AG10803 (cell line): ENCODE data around the gene TIMM44.

Source experiments
- DNase-seq: peaks from one replicate; pipeline ENCODE4 v3.0.0; 2010; ENCODE audit warnings: low read depth
- H3K4me3 ChIP-seq: 2 replicates; pipeline ENCODE4 v1.5.1; 2011; ENCODE audit warnings: mild to moderate bottlenecking, low read length, control low read depth
- TF ChIP-seq, protein P1 (sequence below): conservative IDR thresholded peaks from 2 replicates; pipeline ENCODE4 v1.5.1; 2011; ENCODE audit warnings: mild to moderate bottlenecking, low read length, control low read depth, inconsistent platforms

Gene TIMM44, protein sequence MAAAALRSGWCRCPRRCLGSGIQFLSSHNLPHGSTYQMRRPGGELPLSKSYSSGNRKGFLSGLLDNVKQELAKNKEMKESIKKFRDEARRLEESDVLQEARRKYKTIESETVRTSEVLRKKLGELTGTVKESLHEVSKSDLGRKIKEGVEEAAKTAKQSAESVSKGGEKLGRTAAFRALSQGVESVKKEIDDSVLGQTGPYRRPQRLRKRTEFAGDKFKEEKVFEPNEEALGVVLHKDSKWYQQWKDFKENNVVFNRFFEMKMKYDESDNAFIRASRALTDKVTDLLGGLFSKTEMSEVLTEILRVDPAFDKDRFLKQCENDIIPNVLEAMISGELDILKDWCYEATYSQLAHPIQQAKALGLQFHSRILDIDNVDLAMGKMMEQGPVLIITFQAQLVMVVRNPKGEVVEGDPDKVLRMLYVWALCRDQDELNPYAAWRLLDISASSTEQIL

DNA sequence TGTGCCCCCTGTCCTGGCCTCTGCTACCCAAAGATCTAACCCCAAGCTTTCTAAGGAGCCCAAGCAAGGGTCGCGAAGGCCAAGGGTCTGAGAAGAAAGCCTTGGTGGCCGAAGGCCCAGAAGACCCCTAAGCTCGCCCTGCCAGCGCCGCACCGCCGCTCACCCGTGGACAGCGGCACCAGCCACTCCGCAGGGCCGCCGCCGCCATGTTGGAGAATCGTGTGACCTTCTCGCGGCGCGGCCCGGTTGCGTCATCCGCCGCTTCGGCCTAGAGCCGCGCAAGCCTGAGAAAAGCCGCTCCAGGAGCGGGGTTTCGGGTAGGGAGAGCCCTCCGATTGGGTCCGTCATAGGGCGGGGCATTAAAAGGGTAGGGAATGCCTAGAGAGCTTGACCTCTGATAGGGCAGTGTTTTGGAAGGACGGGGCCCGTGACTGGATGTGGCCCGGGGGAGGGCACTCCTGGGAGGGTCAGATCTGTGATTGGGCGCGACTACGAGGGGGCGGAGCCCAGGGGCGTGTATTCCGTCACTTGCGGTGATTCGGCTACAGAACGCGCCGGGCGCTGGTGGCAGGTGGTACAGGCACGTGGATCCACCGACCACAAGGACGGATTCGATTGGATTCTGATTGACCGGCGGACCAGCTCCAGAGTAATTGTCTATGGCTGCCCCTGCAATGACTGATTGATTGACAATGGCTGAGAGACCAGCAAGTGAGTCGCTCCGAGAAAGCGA lies at the start of gene TIMM44:
TIMM44 (minus strand) TSS at position 223 of the 733 bp plus-strand sequence; CDS start at position 208, 15 bp downstream.
- H3K4me3 ChIP-seq, result peak within 1 kb of the TSS; percentile 92
- TF ChIP-seq, protein P1, sequence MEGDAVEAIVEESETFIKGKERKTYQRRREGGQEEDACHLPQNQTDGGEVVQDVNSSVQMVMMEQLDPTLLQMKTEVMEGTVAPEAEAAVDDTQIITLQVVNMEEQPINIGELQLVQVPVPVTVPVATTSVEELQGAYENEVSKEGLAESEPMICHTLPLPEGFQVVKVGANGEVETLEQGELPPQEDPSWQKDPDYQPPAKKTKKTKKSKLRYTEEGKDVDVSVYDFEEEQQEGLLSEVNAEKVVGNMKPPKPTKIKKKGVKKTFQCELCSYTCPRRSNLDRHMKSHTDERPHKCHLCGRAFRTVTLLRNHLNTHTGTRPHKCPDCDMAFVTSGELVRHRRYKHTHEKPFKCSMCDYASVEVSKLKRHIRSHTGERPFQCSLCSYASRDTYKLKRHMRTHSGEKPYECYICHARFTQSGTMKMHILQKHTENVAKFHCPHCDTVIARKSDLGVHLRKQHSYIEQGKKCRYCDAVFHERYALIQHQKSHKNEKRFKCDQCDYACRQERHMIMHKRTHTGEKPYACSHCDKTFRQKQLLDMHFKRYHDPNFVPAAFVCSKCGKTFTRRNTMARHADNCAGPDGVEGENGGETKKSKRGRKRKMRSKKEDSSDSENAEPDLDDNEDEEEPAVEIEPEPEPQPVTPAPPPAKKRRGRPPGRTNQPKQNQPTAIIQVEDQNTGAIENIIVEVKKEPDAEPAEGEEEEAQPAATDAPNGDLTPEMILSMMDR, result no peak
- peak; percentile 99 for DNase-seq

DNA sequence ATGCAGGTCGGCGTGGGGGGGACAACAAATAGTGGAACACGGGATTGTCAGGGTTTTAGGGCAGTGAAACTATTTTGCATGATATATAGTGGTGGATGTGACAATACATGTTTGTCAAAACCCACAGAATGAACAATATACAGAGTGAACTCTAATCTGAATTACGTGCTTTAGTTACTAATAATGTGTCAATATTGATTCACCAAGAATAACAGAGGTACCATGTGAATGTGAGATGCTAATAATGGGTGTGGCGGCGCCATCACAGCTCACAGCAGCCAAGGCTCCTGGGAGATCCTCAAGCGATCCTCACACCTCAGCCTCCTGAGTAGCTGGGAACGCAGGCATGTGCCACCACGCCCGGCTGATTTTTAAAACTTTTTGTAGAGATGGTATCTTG lies 49.1 kb upstream of the TIMM44 start:
- no peak overlapping the region for H3K4me3 ChIP-seq
- no peak for DNase-seq
- TF ChIP-seq, protein P1, result no peak

DNA sequence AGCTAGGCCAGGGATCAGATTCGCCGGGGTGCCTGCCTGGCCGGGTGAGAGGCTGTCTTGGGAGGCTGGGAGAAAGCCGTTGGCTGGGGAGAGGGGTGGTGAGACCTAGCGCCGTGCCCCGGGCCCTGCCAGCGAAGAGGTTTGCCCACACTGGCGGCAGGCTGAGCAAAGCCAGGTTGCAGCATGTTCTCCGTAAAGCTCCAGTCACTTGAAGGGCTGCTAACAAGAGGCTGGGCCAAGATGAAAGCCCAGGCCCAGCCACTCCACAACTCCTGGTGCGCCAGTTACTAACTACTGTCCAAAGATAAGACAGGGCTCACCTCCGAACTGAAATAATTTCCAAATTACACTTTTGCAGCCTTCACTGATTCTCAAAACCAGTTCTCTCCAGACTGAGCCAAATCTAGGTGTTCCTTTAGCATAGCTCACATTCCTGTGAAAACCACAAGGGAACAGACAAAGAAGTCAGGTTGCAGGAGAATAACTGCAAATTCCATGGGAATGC lies 45.7 kb upstream of the TIMM44 start:
- TF ChIP-seq, protein P1, result no peak
- no peak overlapping the region for H3K4me3 ChIP-seq
- DNase-seq, result no peak

DNA sequence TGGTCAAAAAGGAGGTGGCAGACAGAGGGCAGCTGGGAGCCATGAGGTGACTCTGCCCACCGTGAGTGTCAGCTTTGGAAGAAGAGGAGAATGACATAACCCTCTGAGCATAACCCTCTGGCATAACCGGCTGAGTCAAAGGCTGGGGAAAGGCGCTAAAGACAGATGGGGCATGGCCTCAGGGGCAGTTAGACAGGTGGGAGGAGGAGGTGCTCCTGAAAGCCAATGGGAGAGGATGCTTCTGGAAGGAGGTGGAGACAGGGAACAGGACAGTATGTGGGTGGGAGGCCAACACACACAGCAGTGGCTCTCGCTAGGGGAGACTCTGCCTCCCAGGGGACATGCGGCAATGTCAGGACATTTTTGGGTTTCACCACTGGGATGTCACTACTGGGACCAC lies 44.8 kb upstream of the TIMM44 start:
- DNase-seq, result no peak
- TF ChIP-seq, protein P1, result no peak
- no peak overlapping the region for H3K4me3 ChIP-seq

DNA sequence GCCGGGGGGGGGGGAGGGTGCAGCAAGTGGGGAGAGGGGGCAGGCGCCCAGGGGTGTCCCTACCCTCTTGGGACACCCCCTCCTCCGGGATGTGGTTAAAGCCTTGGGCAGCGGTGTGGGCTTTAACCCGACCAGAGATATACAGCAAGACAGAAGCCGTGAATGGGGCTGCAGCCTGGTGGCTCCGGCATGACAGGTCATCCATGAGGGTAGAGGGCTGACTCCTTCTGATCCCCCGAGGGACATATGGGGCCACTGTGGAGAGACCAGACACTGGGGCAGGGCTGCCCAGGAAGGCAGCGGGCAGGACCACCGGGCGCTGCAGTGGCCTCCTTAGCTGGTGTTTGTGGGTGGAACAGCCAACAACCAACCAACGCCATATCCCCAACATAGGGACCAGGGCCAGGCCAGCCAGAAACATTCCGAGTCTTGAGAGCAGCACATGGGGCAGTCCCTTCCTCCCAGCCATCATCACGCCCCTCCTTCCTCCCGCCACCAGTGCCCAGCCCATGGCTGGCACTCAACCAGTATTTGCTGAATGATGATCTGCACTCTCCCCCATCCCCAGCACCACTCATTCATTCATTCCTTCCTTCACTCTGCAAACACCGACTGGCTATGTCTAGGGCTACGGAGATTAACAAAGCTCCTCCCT lies 43.8 kb upstream of the TIMM44 start:
- DNase-seq, result no peak
- TF ChIP-seq, protein P1, result no peak
- no peak overlapping the region for H3K4me3 ChIP-seq

DNA sequence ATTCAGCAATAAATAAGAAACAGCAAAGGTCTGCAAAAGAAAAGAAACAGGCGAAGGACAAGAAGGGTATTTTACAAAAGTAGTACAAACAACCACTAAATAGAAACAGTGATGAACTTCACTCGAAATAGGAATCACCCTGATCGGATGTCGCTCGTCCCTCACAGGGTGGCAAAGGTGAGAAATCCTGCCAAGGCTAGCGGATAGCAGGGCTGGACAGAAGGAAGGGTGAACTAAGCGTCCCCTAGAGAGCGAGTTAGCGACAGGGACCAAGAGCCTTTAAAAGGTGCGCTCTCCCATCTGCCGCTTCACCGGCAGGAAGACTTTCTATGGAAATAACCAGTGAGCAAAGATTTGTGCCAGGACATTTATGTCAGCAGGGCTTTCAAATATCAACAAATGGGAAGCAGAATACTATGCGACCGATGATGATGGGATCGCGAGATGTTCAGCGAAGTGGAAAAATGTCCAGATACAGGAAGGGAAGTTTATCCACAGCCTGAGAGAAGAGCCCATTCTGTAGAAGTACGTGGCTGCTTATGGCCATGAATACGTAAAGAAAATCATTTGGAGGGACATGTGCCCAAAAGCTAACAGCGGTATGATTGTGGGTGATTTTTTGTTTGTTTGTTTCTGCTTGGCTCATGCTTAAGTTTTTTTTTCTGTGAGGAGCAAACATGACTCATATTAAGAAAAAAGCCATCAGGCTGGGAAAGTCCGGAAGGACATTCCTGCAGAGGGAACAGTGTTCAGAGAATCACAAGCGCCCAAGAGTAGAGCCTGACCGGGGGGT lies 43.1 kb upstream of the TIMM44 start:
- H3K4me3 ChIP-seq, result no peak overlapping the region
- DNase-seq, result peak; percentile 61
- TF ChIP-seq, protein P1, result no peak
